ENCODE measurements around the gene TOB1. TPM values are rescaled to one million over a fixed set of nuclear protein-coding genes. Genes with fewer than 3 reads are reported as not detected.

Gene TOB1
- total RNA-seq, 1 donor from 2014 or later = 101 TPM

DNA sequence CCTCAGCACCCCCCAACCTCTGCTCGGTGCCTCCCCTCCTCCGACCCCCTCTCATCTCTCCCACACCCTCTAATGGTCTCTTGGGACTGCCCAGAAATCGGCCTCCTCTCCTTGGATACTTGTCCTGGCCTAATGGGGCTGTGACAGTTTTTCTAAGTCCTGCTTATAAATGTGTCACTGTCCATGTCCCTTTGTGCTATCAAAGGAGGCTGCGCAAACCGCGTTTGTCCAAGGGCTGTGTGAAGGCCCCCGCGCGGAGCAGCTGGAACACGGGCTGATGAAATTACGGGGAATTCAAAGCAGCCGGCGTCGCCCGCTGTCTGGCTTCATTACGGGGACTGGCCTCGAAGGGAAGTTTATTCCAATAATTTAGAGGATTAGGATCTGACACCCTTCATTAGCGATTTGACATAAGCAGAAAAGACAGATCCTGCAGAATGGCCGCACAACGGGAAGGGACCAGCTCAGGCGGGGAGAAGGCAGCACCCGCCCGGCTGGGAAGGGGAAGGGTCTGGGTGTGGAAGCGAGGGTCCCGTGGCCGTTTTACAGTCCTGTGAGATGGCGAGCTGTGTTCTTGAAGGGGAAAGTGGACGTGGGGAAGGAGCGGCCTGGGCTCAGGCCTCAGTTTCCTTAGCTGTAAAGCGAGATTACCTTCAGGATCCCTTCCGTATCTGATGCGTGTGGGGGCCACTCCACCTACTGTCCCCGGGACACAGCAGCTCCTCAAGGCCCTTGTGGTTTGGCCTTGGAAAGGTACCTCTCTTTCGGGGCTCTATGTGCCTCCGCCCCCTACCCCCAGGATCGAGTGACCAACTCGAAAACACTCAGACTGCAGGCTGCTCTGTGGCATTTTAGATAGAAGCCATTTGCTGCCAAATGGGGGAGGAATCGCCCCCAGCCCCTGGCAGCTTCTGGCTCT is 32.4 kb downstream of the TOB1 start:
- Histone ChIP-seq H3K4me1 (peaks cover 23% of the 10 kb centered on the region), H3K27me3 (ENCODE audit: low read depth) (peaks cover 24% of the 10 kb centered on the region), H3K4me3 (no peak overlapping the region), H3K9me3 (replicated peaks) (no peaks in the 10 kb centered on the region), H3K27ac (replicated peaks) (no peak overlapping the region), H3K36me3 (no peaks in the 10 kb centered on the region)
- TF ChIP-seq, protein P1, sequence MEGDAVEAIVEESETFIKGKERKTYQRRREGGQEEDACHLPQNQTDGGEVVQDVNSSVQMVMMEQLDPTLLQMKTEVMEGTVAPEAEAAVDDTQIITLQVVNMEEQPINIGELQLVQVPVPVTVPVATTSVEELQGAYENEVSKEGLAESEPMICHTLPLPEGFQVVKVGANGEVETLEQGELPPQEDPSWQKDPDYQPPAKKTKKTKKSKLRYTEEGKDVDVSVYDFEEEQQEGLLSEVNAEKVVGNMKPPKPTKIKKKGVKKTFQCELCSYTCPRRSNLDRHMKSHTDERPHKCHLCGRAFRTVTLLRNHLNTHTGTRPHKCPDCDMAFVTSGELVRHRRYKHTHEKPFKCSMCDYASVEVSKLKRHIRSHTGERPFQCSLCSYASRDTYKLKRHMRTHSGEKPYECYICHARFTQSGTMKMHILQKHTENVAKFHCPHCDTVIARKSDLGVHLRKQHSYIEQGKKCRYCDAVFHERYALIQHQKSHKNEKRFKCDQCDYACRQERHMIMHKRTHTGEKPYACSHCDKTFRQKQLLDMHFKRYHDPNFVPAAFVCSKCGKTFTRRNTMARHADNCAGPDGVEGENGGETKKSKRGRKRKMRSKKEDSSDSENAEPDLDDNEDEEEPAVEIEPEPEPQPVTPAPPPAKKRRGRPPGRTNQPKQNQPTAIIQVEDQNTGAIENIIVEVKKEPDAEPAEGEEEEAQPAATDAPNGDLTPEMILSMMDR (IDR thresholded peaks at IDR 0.05; ENCODE audit: borderline replicate concordance) = no peak
- intact Hi-C loops (cut with micrococcal nuclease) = no loop called here
- DNase-seq = no peak

DNA sequence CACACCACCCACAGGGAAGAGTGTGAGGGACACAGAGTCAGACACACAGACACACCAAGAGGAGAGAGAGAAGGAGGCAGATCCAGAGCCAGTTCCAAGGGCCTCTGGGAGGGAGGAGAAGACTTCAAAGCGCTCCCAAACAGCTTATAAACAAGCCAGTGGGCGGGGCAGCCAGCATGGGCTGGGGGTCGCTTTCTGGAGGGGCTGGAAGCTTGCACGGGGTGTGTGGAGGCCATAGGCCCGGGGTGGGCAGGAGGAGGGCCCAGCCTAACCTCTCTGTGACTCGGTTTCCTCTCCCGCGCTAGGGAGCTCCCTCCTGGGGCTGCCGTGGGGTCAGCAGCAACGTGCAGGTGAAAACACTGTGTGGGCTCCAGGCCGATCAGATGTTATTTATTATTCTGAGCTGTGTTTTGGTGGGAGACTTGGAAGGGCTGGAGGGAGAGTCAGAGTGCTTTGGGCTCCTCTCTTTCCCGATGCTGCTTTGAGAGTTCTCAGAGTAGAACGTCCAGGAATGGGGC is 33.2 kb downstream of the TOB1 start:
- peaks cover 24% of the 10 kb centered on the region for H3K27me3 ChIP-seq (ENCODE audit: low read depth)
- intact Hi-C loops (cut with micrococcal nuclease) = no loop called here
- no peaks in the 10 kb centered on the region for H3K9me3 ChIP-seq (replicated peaks)

DNA sequence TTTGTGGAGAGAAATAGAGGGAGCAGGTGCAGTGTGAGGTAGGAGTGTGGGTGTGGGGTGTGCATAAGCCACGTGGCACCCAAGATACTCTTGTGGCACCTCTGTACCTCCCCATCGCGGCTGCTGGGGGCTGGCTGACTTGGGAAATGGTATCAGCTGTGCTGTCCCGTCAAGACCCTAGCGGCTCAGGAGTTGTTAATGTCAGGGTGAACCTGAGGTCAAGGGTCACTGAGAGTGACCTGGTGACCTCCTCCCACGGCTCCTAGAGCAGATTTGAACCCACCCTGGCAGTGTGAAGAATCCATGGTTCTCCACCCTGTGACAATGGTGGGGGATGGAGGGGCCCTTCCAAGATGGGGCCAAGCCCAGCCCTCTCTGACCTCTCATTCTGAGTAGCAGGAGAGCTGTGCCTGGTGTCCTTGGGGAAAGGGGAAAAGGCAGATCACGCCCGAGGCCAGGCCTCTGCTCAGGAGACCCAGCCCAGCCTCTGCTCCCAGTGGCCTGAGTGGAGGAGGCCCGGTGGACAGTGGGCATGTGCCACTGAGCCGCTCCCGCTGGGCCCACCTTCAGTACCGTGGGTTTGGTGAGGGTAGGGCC is 33.8 kb downstream of the TOB1 start:
- Histone ChIP-seq H3K9me3 (replicated peaks) (no peaks in the 10 kb centered on the region), H3K27me3 (ENCODE audit: low read depth) (peaks cover 24% of the 10 kb centered on the region), H3K4me1 (peaks cover 21% of the 10 kb centered on the region), H3K27ac (replicated peaks) (no peak overlapping the region), H3K36me3 (no peaks in the 10 kb centered on the region), H3K4me3 (no peak overlapping the region)
- TF ChIP-seq, protein P1 (IDR thresholded peaks at IDR 0.05; ENCODE audit: borderline replicate concordance) = no peak
- no peak for DNase-seq
- intact Hi-C loops (cut with micrococcal nuclease) = no loop called here

More for the DNA sequence above, 33.2 kb downstream of the TOB1 start:
- Histone ChIP-seq H3K4me1 (peaks cover 23% of the 10 kb centered on the region), H3K4me3 (no peak overlapping the region), H3K36me3 (no peaks in the 10 kb centered on the region), H3K27ac (replicated peaks) (no peak overlapping the region)
- TF ChIP-seq, protein P1 (IDR thresholded peaks at IDR 0.05; ENCODE audit: borderline replicate concordance) = no peak
- no peak for DNase-seq

DNA sequence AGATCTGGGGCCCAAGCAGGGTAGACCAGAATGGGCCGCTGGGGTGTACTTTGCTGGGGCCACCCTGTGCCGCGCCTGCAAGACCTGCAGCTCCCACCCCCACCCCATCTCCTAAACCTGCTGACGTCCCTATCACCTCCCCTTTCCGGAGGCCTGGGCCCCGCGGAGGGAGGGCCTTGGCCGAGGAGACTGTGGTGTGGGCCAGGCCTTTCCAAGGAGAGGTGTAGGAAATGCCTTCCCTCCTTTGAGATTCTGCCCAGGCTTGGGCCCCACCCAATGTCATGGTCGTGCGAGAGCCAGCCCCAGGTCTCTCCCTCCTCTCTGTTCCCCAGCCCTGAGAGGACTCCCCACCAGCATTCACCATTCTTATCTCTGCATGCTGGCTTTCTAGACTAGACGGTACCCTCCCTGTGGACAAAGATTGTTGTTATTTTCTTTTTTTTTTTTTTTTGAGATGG is 34.7 kb downstream of the TOB1 start:
- Histone ChIP-seq H3K36me3 (no peaks in the 10 kb centered on the region), H3K9me3 (replicated peaks) (no peaks in the 10 kb centered on the region), H3K27me3 (ENCODE audit: low read depth) (peaks cover 24% of the 10 kb centered on the region), H3K4me1 (peaks cover 18% of the 10 kb centered on the region), H3K4me3 (no peak overlapping the region), H3K27ac (replicated peaks) (no peak overlapping the region)
- TF ChIP-seq, protein P1 (IDR thresholded peaks at IDR 0.05; ENCODE audit: borderline replicate concordance) = no peak
- intact Hi-C loops (cut with micrococcal nuclease) = no loop called here
- no peak for DNase-seq

DNA sequence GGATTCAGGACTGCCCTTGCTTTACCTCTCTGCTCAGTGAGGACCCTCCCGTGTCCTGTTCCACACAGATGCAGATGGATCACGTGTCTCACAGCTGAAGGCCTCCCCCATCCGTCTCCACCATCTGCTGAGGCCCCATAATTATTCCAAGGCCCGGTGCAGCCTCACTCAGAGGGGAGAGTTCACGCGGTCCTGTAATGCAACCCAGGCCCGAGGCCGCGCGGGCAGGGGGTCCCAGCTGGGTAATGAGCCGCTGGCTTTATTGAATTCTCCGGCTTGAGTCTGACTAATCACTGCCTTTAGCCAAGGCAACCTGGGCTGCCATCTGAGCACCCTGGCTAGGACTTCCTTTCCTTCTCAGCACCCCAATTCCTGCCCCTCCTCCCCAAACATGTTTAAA is 35.2 kb downstream of the TOB1 start:
- no peaks in the 10 kb centered on the region for H3K9me3 ChIP-seq (replicated peaks)
- no peak overlapping the region for H3K27ac ChIP-seq (replicated peaks)
- intact Hi-C loops (cut with micrococcal nuclease) = no loop called here
- no peak for DNase-seq
- H3K27me3 ChIP-seq (ENCODE audit: low read depth) = peaks cover 23% of the 10 kb centered on the region
- TF ChIP-seq, protein P1 (IDR thresholded peaks at IDR 0.05; ENCODE audit: borderline replicate concordance) = no peak
- H3K4me1 ChIP-seq = peaks cover 18% of the 10 kb centered on the region
- no peaks in the 10 kb centered on the region for H3K36me3 ChIP-seq
- no peak overlapping the region for H3K4me3 ChIP-seq
